NCI-H2227 treated with DMSO at 0.1 percent for 48 hours (cell line): Measurements from ENCODE around the gene PGAP3.
A peak's percentile ranks its signal among the peaks of the same experiment; 100 is the strongest.

Source experiments
- DNase-seq: peaks from one replicate; lab custom pipeline; 2025; lab: John Stamatoyannopoulos, UW

Gene PGAP3

GRCh38 chr17:39672522-39673334, 15.1 kb downstream of the PGAP3 start:
- no peak for DNase-seq

DNA sequence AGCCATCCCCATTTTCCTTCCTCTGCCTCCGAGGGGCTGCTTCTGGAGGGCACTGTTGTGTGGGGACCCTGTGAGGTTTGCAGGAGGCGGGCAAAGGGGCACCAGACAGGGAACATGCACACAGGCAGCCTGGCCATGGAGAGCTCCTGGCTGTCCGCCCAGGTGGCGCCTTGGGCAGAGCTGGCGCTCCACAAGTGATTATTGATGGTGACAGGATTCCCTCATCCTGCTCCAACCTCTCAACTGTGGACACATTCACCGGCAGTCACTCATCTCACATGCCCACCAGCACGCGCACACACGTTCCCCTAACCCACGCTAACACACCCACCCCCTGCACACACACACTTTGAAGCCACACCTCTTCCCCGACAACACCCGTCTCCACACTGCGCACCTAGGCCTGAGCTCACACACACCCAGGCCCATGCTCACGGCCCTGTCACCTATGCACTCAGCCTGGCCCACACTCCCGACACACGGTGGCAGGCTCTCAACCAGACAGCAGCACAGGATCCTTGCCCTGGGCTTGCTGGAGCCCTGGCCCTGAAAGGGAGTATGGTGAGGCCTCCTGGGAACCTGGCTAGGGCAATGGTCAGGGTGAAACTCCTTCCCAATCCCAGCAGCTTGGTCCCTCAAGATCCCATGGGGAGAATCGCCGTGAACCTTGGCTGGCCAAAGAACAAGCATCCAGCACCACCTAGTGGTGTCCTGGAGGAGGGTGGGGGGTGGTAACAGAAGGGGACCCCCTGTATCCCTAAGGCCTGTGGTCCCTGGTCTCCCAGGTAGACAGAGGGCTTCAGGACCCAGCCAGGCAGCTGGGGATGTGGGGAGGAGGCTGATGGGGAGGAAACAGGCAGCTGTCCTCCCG, 16.0 kb downstream of the PGAP3 start:
- DNase-seq, result peak; percentile 32

- no peak for DNase-seq
These were observed 17.1 kb downstream of the PGAP3 start for GRCh38 chr17:39670746-39671145.

GRCh38 chr17:39669897-39670735, 17.7 kb downstream of the PGAP3 start:
- DNase-seq, result no peak

DNA sequence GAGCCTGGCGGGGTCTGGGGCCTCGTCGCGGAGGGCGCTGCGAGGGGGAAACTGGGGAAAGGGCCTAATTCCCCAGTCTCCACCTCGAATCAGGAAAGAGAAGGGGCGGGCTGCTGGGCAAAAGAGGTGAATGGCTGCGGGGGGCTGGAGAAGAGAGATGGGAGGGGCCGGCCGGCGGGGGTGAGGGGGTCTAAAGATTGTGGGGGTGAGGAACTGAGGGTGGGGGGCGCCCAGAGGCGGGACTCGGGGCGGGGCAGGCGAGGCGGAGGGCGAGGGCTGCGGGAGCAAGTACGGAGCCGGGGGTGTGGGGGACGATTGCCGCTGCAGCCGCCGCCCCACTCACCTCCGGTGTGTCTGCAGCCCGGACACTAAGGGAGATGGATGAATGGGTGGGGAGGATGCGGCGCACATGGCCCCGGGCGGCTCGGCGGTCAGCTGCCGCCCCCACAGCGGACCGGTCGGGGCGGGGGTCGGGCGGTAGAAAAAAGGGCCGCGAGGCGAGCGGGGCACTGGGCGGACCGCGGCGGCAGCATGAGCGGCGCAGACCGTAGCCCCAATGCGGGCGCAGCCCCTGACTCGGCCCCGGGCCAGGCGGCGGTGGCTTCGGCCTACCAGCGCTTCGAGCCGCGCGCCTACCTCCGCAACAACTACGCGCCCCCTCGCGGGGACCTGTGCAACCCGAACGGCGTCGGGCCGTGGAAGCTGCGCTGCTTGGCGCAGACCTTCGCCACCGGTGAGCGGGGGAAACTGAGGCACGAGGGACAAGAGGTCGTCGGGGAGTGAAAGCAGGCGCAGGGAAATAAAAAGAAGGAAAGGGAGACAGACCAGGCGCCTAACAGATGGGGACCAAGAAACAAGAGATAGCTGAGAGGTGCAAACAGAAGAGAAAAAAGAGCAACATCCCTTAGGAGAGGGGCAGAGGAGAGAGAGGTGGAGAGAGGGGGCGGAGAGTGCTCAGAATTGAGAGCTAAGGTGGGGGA, 19.6 kb downstream of the PGAP3 start, which contains the start of gene PNMT:
Gene PNMT (plus strand): TSS at position 509 of the 980 bp plus-strand sequence. CDS start 23 bp downstream, at position 532.
- peak; percentile 28 for DNase-seq

DNA sequence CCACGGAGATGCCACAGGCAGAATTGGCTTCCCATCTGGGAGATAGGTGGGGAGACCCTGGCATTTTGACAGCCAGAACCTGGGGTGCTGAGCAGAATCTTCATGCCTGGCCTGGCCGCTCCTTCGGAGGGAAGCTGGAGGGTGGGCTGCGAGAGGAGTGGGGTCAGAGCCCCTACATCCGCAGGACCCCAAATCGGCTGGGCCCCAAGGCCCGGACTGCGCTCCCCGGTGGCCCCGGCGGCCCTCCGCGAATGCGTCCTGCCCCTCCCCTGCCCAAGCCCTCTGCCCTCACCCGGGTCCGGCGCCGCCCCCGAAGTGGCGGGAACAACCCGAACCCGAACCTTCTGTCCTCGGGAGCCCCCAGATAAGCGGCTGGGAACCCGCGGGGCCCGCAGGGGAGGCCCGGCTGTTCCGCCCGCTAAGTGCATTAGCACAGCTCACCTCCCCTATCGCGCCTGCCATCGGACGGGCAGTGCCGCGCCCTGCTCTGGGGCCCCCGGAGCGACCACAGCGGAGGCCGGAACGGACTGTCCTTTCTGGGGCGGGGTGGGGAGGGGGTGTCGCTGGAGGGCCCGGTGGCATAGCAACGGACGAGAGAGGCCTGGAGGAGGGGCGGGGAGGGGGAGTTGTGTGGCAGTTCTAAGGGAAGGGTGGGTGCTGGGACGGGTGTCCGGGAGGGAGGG, 20.5 kb downstream of the PGAP3 start:
- no peak for DNase-seq

GRCh38 chr17:39666601-39667261, 21.1 kb downstream of the PGAP3 start:
- DNase-seq, result no peak

DNA sequence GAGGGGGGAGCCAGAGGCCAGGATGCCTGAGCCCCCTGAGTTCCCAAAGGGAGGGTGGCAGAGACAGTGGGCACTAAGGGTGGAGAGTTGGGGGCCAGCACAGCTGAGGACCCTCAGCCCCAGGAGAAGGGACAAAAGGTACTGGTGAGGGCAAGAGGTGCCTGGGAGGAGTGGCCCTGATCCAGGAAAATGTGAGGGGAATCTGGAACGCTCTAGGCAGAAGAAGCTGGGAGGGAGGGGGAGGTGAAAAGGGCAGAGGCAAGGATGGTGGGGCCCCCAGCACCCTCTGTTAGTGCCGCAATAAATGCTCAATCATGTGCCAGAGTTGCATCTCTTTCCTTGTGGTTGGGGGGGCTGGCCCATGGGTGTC, 21.6 kb downstream of the PGAP3 start:
- no peak for DNase-seq

DNA sequence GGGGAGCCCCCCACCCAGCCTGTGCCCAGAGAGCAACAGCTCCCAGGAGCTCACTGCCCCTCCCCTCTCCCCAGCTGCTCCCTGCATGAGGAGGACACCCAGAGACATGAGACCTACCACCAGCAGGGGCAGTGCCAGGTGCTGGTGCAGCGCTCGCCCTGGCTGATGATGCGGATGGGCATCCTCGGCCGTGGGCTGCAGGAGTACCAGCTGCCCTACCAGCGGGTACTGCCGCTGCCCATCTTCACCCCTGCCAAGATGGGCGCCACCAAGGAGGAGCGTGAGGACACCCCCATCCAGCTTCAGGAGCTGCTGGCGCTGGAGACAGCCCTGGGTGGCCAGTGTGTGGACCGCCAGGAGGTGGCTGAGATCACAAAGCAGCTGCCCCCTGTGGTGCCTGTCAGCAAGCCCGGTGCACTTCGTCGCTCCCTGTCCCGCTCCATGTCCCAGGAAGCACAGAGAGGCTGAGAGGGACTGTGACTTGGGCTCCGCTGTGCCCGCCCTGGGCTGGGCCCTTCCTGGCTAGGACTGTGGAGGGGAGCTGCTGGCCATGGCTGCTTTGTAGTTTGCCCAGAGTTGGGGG, 22.1 kb downstream of the PGAP3 start:
- no peak for DNase-seq

- no peak for DNase-seq
These were observed 23.0 kb downstream of the PGAP3 start, which contains the start of gene TCAP for GRCh38 chr17:39664581-39665561. Gene TCAP (plus strand): TSS chr17:39665349. CDS start chr17:39665360, 11 bp downstream.

DNA sequence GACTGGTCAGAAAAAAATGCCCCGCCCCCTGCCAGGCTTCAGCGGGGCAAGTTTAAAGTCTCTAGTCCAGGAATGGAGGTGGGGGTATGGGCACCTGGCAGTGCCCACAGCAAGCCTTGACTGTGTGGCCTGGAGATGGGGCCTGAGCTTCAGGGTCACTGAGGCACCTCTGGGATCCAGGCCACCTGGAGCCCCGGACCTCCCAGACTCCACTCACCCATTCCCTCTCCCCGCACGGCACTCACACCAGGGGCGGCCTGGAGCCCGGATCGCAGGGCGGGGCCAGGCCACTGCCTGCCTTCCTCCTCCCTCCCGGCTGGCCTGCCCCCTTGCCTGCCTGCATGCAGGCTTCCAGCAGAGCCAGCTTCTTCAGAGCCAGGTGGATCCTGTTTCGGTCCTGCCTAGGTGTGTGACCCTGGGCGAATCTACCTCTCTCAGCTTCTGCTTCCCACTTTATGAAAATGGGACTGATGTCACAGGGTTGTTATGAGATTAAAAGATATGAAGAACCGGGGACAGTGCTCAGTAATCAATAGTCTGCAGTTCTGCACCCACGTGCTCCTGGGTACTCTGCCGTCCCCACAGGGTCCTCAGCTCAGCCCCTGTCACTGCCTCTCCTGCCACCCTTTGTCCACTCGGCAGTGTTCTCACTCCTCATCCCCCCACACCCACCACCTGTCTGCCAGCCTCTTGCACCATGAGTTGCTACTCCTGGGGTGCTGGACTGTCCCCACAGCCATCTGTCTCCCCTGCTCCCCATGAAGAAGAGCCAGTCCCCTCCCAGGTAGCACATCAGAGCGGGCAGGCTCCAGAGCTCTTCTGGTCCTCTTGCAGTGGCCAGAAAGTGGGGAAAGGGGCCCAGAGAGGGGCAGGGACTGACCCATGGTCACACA, 23.9 kb downstream of the PGAP3 start:
- DNase-seq, result peak; percentile 18

GRCh38 chr17:39663340-39663687, 24.5 kb downstream of the PGAP3 start:
- no peak for DNase-seq

- no peak for DNase-seq
These were observed 25.1 kb downstream of the PGAP3 start for GRCh38 chr17:39662551-39663339.

GRCh38 chr17:39661744-39662541, 25.9 kb downstream of the PGAP3 start:
- DNase-seq, result no peak
